Thyroid gland (tissue), 4 donors: ENCODE results near the gene PTPN4. TPM values are rescaled to one million over a fixed set of nuclear protein-coding genes. Genes with fewer than 3 reads are reported as not detected.

Experiments used
- DNase-seq, 2 donors: peaks; one replicate each; pipeline ENCODE4 v3.0.0-alpha.2; 2019
- H3K27ac ChIP-seq, 3 donors: fragments of 200-600 bp; sonication (generic); 1 replicate in 2 of 3; 2 replicates in 1 of 3; pipeline ENCODE4 v1.5.1; 2016 to 2019; ENCODE audit warnings: mild to moderate bottlenecking in 1 of 3, moderate library complexity in 1 of 3
- H3K27me3 ChIP-seq: fragments of 200-600 bp; sonication (generic); one replicate; pipeline ENCODE4 v1.5.1; 2019
- H3K36me3 ChIP-seq, 2 donors: fragments of 200-600 bp; sonication (generic); one replicate each; pipeline ENCODE4 v1.5.1; 2016 to 2019
- H3K4me1 ChIP-seq, 2 donors: fragments of 200-600 bp; sonication (generic); one replicate each; pipeline ENCODE4 v1.5.1; 2017 to 2019
- H3K4me3 ChIP-seq, 3 donors: fragments of 200-600 bp; sonication (generic); replicated peaks in 1 of 3; 1 replicate in 2 of 3; 2 replicates in 1 of 3; pipeline ENCODE4 v1.5.1; 2016; ENCODE audit warnings: mild to moderate bottlenecking in 1 of 3
- H3K9me3 ChIP-seq: fragments of 200-600 bp; sonication (generic); one replicate; pipeline ENCODE4 v1.5.1; 2017
- CTCF ChIP-seq, 6 experiments: fragments of 200-600 bp in 3 of 6; fragments of 450-650 bp in 3 of 6; sonication (generic) in 3 of 6; IDR thresholded peaks; one replicate each; pipeline ENCODE4 v1.5.1; 2016 to 2019; ENCODE audit warnings: antibody characterized with exemption in 6 of 6, mild to moderate bottlenecking in 2 of 6, inconsistent platforms in 1 of 6, moderate library complexity in 1 of 6
- POLR2A ChIP-seq, 2 donors: fragments of 450-650 bp; IDR thresholded peaks; one replicate each; pipeline ENCODE4 v1.6.1; 2017; ENCODE audit warnings: antibody characterized with exemption in 2 of 2, mild to moderate bottlenecking in 2 of 2, moderate library complexity in 1 of 2
- WGBS, 2 donors: methylation state at CpG; one replicate each; pipeline ENCODE4 v1.1.5; 2017; 5-methylcytosine and 5-hydroxymethylcytosine counted together
- intact Hi-C: fragments of 100-400 bp; cut with DNase I; formaldehyde crosslinking; loops from one replicate; pipeline ENCODE4 v1.15.1; 2023
- total RNA-seq, 4 donors: library from RNA; depleted of rRNA; stranded (reverse); fragments of >200 nt; gene quantifications; one replicate each; pipeline ENCODE4 v1.2.3, GENCODE V29; 2016

PTPN4 gene
- total RNA-seq, 4 donors from 2014 or later, result 79.1 to 131 (median 114) TPM

GRCh38 chr2:119879502-119879901 lies 119.8 kb downstream of the PTPN4 start:
- H3K36me3 ChIP-seq, result peaks cover 0 to 4% of the 10 kb centered on the region in 2 donors
- TF ChIP-seq POLR2A (IDR thresholded peaks at IDR 0.05) (no peak), CTCF (IDR thresholded peaks at IDR 0.05) (no peak)
- no peak overlapping the region for H3K27ac ChIP-seq
- no peak overlapping the region for H3K4me3 ChIP-seq
- no peak for DNase-seq
- H3K9me3 ChIP-seq, result no peaks in the 10 kb centered on the region
- intact Hi-C loops, result no loop called here
- H3K27me3 ChIP-seq, result no peaks in the 10 kb centered on the region
- H3K4me1 ChIP-seq, result peaks cover 14 to 17% of the 10 kb centered on the region in 2 donors

GRCh38 chr2:119888680-119889079 lies 129.0 kb downstream of the PTPN4 start:
- H3K4me1 ChIP-seq, result no peaks in the 10 kb centered on the region
- intact Hi-C loops, result no loop called here
- H3K4me3 ChIP-seq, result no peak overlapping the region
- TF ChIP-seq POLR2A (IDR thresholded peaks at IDR 0.05) (no peak), CTCF (IDR thresholded peaks at IDR 0.05) (no peak)
- WGBS, 2 donors, result 89 to 96% methylated on average over 2 of the region's 2 CpGs
- H3K27me3 ChIP-seq, result no peaks in the 10 kb centered on the region
- H3K9me3 ChIP-seq, result no peaks in the 10 kb centered on the region
- H3K36me3 ChIP-seq, result peaks cover 0 to 4% of the 10 kb centered on the region in 2 donors
- H3K27ac ChIP-seq, result no peak overlapping the region
- DNase-seq, result no peak

GRCh38 chr2:119897736-119898395 lies 138.1 kb downstream of the PTPN4 start:
- WGBS, 2 donors, result 84 to 92% methylated on average over 5 of the region's 5 CpGs

GRCh38 chr2:119901013-119901412 lies 141.3 kb downstream of the PTPN4 start:
- Histone ChIP-seq H3K27me3 (no peaks in the 10 kb centered on the region), H3K4me1 (no peaks in the 10 kb centered on the region), H3K27ac (no peak overlapping the region), H3K36me3 (peaks cover 6 to 13% of the 10 kb centered on the region in 2 donors), H3K9me3 (no peaks in the 10 kb centered on the region), H3K4me3 (no peak overlapping the region)
- no peak for DNase-seq
- TF ChIP-seq POLR2A (IDR thresholded peaks at IDR 0.05), result no peak
- TF ChIP-seq CTCF (IDR thresholded peaks at IDR 0.05), result no peak
- intact Hi-C loops, result no loop called here
- WGBS, 2 donors, result 97 to 98% methylated on average over 2 of the region's 2 CpGs

More at GRCh38 chr2:119897736-119898395, 138.1 kb downstream of the PTPN4 start:
- DNase-seq, result no peak
- TF ChIP-seq POLR2A (IDR thresholded peaks at IDR 0.05) (no peak), CTCF (IDR thresholded peaks at IDR 0.05) (no peak)
- peaks cover 6 to 11% of the 10 kb centered on the region in 2 donors for H3K36me3 ChIP-seq
- intact Hi-C loops, result no loop called here
- no peaks in the 10 kb centered on the region for H3K9me3 ChIP-seq
- H3K4me1 ChIP-seq, result no peaks in the 10 kb centered on the region
- no peak overlapping the region for H3K27ac ChIP-seq
- no peak overlapping the region for H3K4me3 ChIP-seq
- no peaks in the 10 kb centered on the region for H3K27me3 ChIP-seq

- Histone ChIP-seq H3K9me3 (no peaks in the 10 kb centered on the region), H3K4me1 (no peaks in the 10 kb centered on the region), H3K4me3 (no peak overlapping the region), H3K27ac (no peak overlapping the region), H3K27me3 (no peaks in the 10 kb centered on the region), H3K36me3 (no peaks in the 10 kb centered on the region)
- DNase-seq, result no peak
- intact Hi-C loops, result no loop called here
- WGBS, 2 donors, result 93 to 96% methylated on average over 2 of the region's 2 CpGs
- no peak for TF ChIP-seq CTCF (IDR thresholded peaks at IDR 0.05)
- TF ChIP-seq POLR2A (IDR thresholded peaks at IDR 0.05), result no peak
Observed at GRCh38 chr2:119910566-119910965, 150.8 kb downstream of the PTPN4 start.
